ENCODE measurements around the gene CXCL11. TPM values are rescaled to one million over a fixed set of nuclear protein-coding genes. Genes with fewer than 3 reads are reported as not detected.
"Not testable (repeated sequence)": the region's sequence is repeated elsewhere in the genome, so short reads cannot be mapped to it uniquely, and the experiment has no call there.

Gene CXCL11
- total and polyA plus RNA-seq, 2 experiments from 2014 or later, result 0.81 to 1.9 TPM

DNA sequence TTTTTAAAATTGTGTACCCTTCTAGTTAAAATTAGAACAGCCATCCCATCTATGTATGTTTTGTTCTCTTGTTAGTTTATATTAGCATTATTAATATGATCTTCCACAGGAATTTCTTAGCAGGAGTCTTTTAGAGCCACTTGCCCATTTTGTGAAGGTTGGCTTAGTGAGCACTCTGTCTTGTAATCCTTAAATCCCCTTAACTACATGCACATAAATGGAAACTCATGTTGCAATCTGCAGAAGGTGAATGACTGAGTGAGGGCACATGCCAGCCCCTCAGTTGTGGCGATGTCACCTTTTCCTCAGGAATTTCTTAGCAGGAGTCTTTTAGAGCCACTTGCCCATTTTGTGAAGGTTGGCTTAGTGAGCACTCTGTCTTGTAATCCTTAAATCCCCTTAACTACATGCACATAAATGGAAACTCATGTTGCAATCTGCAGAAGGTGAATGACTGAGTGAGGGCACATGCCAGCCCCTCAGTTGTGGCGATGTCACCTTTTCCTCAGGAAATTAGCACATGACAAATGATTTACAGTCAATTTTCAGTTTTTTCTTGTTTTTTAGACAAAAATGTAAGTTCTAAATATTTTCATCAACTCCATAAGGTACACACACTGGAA is 37.2 kb downstream of the CXCL11 start:
- not testable (repeated sequence) for ATAC-seq

DNA sequence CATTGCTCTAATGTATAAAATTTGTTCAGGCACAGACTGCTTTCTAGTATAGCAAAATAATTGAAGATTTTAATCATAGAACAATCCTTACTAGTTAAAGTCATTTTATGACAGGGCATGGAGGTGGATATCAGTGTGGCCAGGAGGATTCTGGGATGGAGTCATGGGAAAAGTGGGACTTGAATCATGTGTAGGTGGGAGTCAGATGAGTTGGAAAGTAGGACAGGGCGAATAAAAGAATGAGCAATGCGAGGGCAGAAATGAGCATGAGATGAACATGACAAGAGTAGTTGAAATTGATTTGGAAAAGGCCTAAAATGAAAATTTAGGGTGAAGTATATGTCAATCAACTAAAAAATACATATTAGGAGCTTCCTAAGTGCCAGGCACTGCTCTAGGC is 37.9 kb downstream of the CXCL11 start:
- TF ChIP-seq ZNF114 (CRISPR knock-in tag; IDR thresholded peaks at IDR 0.05) (no peak), CREB1 (CRISPR knock-in tag; IDR thresholded peaks at IDR 0.05; ENCODE audit: low read depth) (no peak), STAT1 (IDR thresholded peaks at IDR 0.05; ENCODE audit: unreplicated experiment) (no peak), JUNB (IDR thresholded peaks at IDR 0.05; ENCODE audit: unreplicated experiment) (no peak), NANOG (IDR thresholded peaks at IDR 0.05; ENCODE audit: borderline replicate concordance) (no peak), POLR2AphosphoS5 (IDR thresholded peaks at IDR 0.05; ENCODE audit: low read depth) (no peak), EZH2phosphoT487 (IDR thresholded peaks at IDR 0.05; ENCODE audit: unreplicated experiment) (no peak)
- TF ChIP-seq, protein P1, sequence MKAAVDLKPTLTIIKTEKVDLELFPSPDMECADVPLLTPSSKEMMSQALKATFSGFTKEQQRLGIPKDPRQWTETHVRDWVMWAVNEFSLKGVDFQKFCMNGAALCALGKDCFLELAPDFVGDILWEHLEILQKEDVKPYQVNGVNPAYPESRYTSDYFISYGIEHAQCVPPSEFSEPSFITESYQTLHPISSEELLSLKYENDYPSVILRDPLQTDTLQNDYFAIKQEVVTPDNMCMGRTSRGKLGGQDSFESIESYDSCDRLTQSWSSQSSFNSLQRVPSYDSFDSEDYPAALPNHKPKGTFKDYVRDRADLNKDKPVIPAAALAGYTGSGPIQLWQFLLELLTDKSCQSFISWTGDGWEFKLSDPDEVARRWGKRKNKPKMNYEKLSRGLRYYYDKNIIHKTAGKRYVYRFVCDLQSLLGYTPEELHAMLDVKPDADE (IDR thresholded peaks at IDR 0.05), result no peak
- TF ChIP-seq, protein P2, sequence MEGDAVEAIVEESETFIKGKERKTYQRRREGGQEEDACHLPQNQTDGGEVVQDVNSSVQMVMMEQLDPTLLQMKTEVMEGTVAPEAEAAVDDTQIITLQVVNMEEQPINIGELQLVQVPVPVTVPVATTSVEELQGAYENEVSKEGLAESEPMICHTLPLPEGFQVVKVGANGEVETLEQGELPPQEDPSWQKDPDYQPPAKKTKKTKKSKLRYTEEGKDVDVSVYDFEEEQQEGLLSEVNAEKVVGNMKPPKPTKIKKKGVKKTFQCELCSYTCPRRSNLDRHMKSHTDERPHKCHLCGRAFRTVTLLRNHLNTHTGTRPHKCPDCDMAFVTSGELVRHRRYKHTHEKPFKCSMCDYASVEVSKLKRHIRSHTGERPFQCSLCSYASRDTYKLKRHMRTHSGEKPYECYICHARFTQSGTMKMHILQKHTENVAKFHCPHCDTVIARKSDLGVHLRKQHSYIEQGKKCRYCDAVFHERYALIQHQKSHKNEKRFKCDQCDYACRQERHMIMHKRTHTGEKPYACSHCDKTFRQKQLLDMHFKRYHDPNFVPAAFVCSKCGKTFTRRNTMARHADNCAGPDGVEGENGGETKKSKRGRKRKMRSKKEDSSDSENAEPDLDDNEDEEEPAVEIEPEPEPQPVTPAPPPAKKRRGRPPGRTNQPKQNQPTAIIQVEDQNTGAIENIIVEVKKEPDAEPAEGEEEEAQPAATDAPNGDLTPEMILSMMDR (conservative IDR thresholded peaks at IDR 0.05; ENCODE audit: low read depth in 2 of 2), result no peak
- H3K27ac Mint-ChIP-seq, result no peak overlapping the region
- H3K4me3 ChIP-seq, result no peak overlapping the region
- DNase-seq (ENCODE audit: low spot score) (no peak), ATAC-seq (no peak)
- no peaks in the 10 kb centered on the region for H3K36me3 Mint-ChIP-seq (ENCODE audit: low read depth)
- peaks cover 4% of the 10 kb centered on the region for H3K27me3 Mint-ChIP-seq (ENCODE audit: insufficient read depth, low read depth, poor library complexity)
- H3K4me2 ChIP-seq, result no peak overlapping the region
- no peaks in the 10 kb centered on the region; the same call in 1 of the 2 replicates for H3K27me3 ChIP-seq (ENCODE audit: insufficient read depth)
- H3K36me3 ChIP-seq (ENCODE audit: insufficient read depth), result no peaks in the 10 kb centered on the region
- H3K9me3 Mint-ChIP-seq, result no peaks in the 10 kb centered on the region
- H3K4me3 Mint-ChIP-seq, result no peak overlapping the region
- H4K20me1 ChIP-seq (replicated peaks; ENCODE audit: insufficient read depth), result no peaks in the 10 kb centered on the region
- no peak overlapping the region for H3K27ac ChIP-seq (ENCODE audit: low read depth)
- H3K79me2 ChIP-seq (replicated peaks; ENCODE audit: insufficient read depth), result no peaks in the 10 kb centered on the region
- no peak overlapping the region for H2AFZ ChIP-seq
- no peaks in the 10 kb centered on the region for H3K4me1 ChIP-seq (ENCODE audit: insufficient read depth)
- H3K4me1 Mint-ChIP-seq, result no peaks in the 10 kb centered on the region
- peaks cover 7% of the 10 kb centered on the region; the same call in 1 of the 2 replicates for H3K9me2 ChIP-seq (ENCODE audit: insufficient read depth)
- H3F3A ChIP-seq (replicated peaks; ENCODE audit: low read depth), result no peaks in the 10 kb centered on the region

More for the DNA sequence above, 37.2 kb downstream of the CXCL11 start:
- H3K27me3 ChIP-seq (ENCODE audit: insufficient read depth); H4K20me1 ChIP-seq (replicated peaks; ENCODE audit: insufficient read depth); H3K27ac ChIP-seq (ENCODE audit: low read depth); H3K4me3 ChIP-seq; H3K4me1 ChIP-seq (ENCODE audit: insufficient read depth); H3K27ac Mint-ChIP-seq; H3K36me3 ChIP-seq (ENCODE audit: insufficient read depth); H3K9me3 Mint-ChIP-seq; H3K4me3 Mint-ChIP-seq; H3F3A ChIP-seq (replicated peaks; ENCODE audit: low read depth); H3K9me2 ChIP-seq (ENCODE audit: insufficient read depth); H2AFZ ChIP-seq; H3K4me1 Mint-ChIP-seq; H3K4me2 ChIP-seq; DNase-seq (ENCODE audit: low spot score); H3K27me3 Mint-ChIP-seq (ENCODE audit: insufficient read depth, low read depth, poor library complexity); H3K36me3 Mint-ChIP-seq (ENCODE audit: low read depth); H3K79me2 ChIP-seq (replicated peaks; ENCODE audit: insufficient read depth): not testable (repeated sequence)
